Keratinocyte (primary cell): ENCODE measurements around the gene PPM1M.

ENCODE experiments used
- CTCF ChIP-seq, 3 experiments: IDR thresholded peaks in 1 of 3; conservative IDR thresholded peaks in 1 of 3; optimal IDR thresholded peaks in 1 of 3; 2 replicates in 2 of 3; 3 replicates in 1 of 3; pipeline versions ENCODE3 to v1.5.1; 2011; ENCODE audit warnings: low read length in 3 of 3, mild to moderate bottlenecking in 3 of 3, moderate library complexity in 2 of 3, control low read depth in 1 of 3, inconsistent platforms in 1 of 3; ENCODE audit not compliant: insufficient read depth in 2 of 3; ENCODE audit errors: extremely low read depth in 1 of 3
- EZH2 ChIP-seq: IDR thresholded peaks from one replicate; pipeline ENCODE4 v1.6.1; 2012; ENCODE audit warnings: inconsistent platforms, mild to moderate bottlenecking, low read length, moderate library complexity

GRCh38 chr3:52223449-52224408, 21.8 kb upstream of the PPM1M start:
- no peak for TF ChIP-seq CTCF (optimal IDR thresholded peaks at IDR 0.05 in 1 of 3, IDR thresholded peaks at IDR 0.05 in 1 of 3, conservative IDR thresholded peaks at IDR 0.05 in 1 of 3; ENCODE audit: extremely low read depth in 1 of 3, insufficient read depth in 2 of 3, low read length in 3 of 3)
- no peak for TF ChIP-seq EZH2
